NB4 (cell line): Measurements from ENCODE around the gene LRR1.

Experiments used
- CTCF ChIP-seq: IDR thresholded peaks from one replicate; pipeline ENCODE4 v1.5.1; 2012; ENCODE audit warnings: low read depth, low read length
- POLR2A ChIP-seq: IDR thresholded peaks from 2 replicates; pipeline ENCODE4 v1.6.1; 2011; ENCODE audit warnings: mild to moderate bottlenecking; ENCODE audit not compliant: insufficient read length; ENCODE audit errors: extremely low read depth

GRCh38 chr14:49584058-49584457 is 14.7 kb upstream of the LRR1 start:
- TF ChIP-seq CTCF: no peak
- TF ChIP-seq POLR2A: no peak
